Jurkat, Clone E6-1 (cell line): Measurements from ENCODE around the gene NRBP1. TPM values are rescaled to one million over a fixed set of nuclear protein-coding genes. Genes with fewer than 3 reads are reported as not detected.
A peak's percentile ranks its signal among the peaks of the same experiment; 100 is the strongest.

Experiments used
- DNase-seq: peaks from one replicate; pipeline ENCODE4 v3.0.0-alpha.2; 2011; ENCODE audit warnings: low read depth, low spot score
- H3K4me3 ChIP-seq: 2 replicates; pipeline ENCODE4 v1.5.1; 2011; ENCODE audit warnings: mild to moderate bottlenecking, low read length, control low read depth, moderate library complexity
- polyA plus RNA-seq: library from polyadenylated mRNA; unstranded; fragments of >200 nt; gene quantifications from one replicate; pipeline ENCODE4 v1.2.1, GENCODE V29; 2012; ENCODE audit warnings: missing spikeins; ENCODE audit not compliant: insufficient read length, insufficient read depth

NRBP1 gene
- 73.4 TPM for polyA plus RNA-seq

GRCh38 chr2:27428213-27428977, at the start of gene NRBP1:
Gene NRBP1, plus strand, starts transcription at chr2:27428631. Its CDS starts 4,643 bp downstream, at chr2:27433274.
- H3K4me3 ChIP-seq, result peak within 1 kb of the TSS; percentile 81
- DNase-seq, result peak; percentile 75

- DNase-seq, result no peak
- no peak overlapping the region for H3K4me3 ChIP-seq
Measured at GRCh38 chr2:27378809-27379290, 49.6 kb upstream of the NRBP1 start.

GRCh38 chr2:27379383-27379835, 49.0 kb upstream of the NRBP1 start:
- no peak for DNase-seq
- H3K4me3 ChIP-seq, result peak overlapping the region; percentile 84

GRCh38 chr2:27379836-27380625, 48.4 kb upstream of the NRBP1 start:
- peak; percentile 27 for DNase-seq

GRCh38 chr2:27380626-27381545, 47.5 kb upstream of the NRBP1 start, which contains the start of gene ZNF513:
Gene ZNF513, minus strand, starts transcription at chr2:27380734. Its CDS starts 208 bp downstream, at chr2:27380526.
- H3K4me3 ChIP-seq, result peak within 1 kb of the TSS; percentile 84

More at GRCh38 chr2:27379836-27380625, 48.4 kb upstream of the NRBP1 start:
- H3K4me3 ChIP-seq, result peak overlapping the region; percentile 84

GRCh38 chr2:27381577-27382181, 46.8 kb upstream of the NRBP1 start:
- H3K4me3 ChIP-seq, result no peak overlapping the region; the same call in 1 of the 2 replicates
- DNase-seq, result no peak

More at GRCh38 chr2:27380626-27381545, 47.5 kb upstream of the NRBP1 start, which contains the start of gene ZNF513:
- DNase-seq, result peak; percentile 84

GRCh38 chr2:27390822-27391679, 37.4 kb upstream of the NRBP1 start:
- DNase-seq, result peak; percentile 45
- H3K4me3 ChIP-seq, result no peak overlapping the region

- no peak for DNase-seq
- no peak overlapping the region for H3K4me3 ChIP-seq
Measured at GRCh38 chr2:27393225-27393624, 35.2 kb upstream of the NRBP1 start.

- no peak for DNase-seq
- H3K4me3 ChIP-seq, result no peak overlapping the region
Measured at GRCh38 chr2:27398962-27399361, 29.5 kb upstream of the NRBP1 start.

- no peak overlapping the region for H3K4me3 ChIP-seq
- no peak for DNase-seq
Measured at GRCh38 chr2:27400348-27401135, 27.9 kb upstream of the NRBP1 start.

GRCh38 chr2:27407798-27408491, 20.5 kb upstream of the NRBP1 start:
- H3K4me3 ChIP-seq, result peak overlapping the region; percentile 89
- no peak for DNase-seq

- no peak for DNase-seq
Measured at GRCh38 chr2:27408601-27409320, 19.7 kb upstream of the NRBP1 start.

GRCh38 chr2:27409321-27410073, 18.9 kb upstream of the NRBP1 start, which contains the start of gene PPM1G:
Gene PPM1G, minus strand, starts transcription at chr2:27409591. Its CDS starts 169 bp downstream, at chr2:27409422.
- DNase-seq, result peak; percentile 91
- H3K4me3 ChIP-seq, result peak within 1 kb of the TSS; percentile 89

More at GRCh38 chr2:27408601-27409320, 19.7 kb upstream of the NRBP1 start:
- peak overlapping the region; percentile 89 for H3K4me3 ChIP-seq

- no peak overlapping the region for H3K4me3 ChIP-seq
- no peak for DNase-seq
Measured at GRCh38 chr2:27412419-27413152, 15.8 kb upstream of the NRBP1 start.
